Measurements from ENCODE around the gene THPO. TPM values are rescaled to one million over a fixed set of nuclear protein-coding genes. Genes with fewer than 3 reads are reported as not detected.

THPO gene
- total and polyA plus RNA-seq, 9 of the 15 experiments (the other 6 are each of a cell fraction or from before 2014, with no cell fraction given): 0.11 to 1.1 (median 0.35) TPM; not detected in 1

DNA sequence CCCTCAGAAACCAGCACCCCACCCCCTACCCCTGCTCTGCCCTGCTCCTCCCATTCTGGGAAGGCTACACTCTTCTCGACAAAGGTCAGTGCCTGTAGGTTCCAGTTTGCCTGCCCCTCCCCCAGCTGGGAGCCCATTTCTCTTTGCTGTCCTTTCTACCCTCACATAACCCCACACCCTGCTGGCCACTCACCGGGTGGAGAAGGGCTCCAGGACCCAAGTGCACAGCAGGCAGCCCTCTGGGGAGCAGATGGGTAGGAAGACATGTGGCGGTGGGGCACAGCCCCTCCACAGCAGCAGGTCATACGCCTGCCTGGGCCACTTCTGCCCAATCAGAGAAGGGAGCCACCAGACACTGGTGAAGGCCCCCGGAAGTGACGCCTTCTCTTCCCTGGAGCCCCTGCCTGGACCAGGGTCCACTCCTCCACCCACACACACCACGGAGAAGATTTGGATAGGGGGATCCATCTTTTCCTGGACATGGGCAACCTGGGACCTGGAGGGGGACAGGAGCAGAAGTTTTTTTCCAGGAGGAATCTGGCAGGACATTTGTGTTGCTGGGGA, at the start of gene THPO (continued):
- TF ChIP-seq ZNF263 (CRISPR knock-in tag; IDR thresholded peaks at IDR 0.05; ENCODE audit: borderline replicate concordance): peak; percentile 45; the same call in 1 of the 2 replicates
- TF ChIP-seq SMAD4 (CRISPR knock-in tag; conservative IDR thresholded peaks at IDR 0.05): no peak
- 0 out of 2 replicates have a peak, but pooled peaks have one; percentile 42 for TF ChIP-seq CHD2 (IDR thresholded peaks at IDR 0.05; ENCODE audit: low read depth, low read length)
- TF ChIP-seq, protein P1, sequence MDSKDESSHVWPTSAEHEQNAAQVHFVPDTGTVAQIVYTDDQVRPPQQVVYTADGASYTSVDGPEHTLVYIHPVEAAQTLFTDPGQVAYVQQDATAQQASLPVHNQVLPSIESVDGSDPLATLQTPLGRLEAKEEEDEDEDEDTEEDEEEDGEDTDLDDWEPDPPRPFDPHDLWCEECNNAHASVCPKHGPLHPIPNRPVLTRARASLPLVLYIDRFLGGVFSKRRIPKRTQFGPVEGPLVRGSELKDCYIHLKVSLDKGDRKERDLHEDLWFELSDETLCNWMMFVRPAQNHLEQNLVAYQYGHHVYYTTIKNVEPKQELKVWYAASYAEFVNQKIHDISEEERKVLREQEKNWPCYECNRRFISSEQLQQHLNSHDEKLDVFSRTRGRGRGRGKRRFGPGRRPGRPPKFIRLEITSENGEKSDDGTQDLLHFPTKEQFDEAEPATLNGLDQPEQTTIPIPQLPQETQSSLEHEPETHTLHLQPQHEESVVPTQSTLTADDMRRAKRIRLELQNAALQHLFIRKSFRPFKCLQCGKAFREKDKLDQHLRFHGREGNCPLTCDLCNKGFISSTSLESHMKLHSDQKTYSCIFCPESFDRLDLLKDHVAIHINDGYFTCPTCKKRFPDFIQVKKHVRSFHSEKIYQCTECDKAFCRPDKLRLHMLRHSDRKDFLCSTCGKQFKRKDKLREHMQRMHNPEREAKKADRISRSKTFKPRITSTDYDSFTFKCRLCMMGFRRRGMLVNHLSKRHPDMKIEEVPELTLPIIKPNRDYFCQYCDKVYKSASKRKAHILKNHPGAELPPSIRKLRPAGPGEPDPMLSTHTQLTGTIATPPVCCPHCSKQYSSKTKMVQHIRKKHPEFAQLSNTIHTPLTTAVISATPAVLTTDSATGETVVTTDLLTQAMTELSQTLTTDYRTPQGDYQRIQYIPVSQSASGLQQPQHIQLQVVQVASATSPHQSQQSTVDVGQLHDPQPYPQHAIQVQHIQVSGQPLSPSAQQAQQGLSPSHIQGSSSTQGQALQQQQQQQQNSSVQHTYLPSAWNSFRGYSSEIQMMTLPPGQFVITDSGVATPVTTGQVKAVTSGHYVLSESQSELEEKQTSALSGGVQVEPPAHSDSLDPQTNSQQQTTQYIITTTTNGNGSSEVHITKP (IDR thresholded peaks at IDR 0.05; ENCODE audit: partially characterized antibody): peak; percentile 33
- TF ChIP-seq LEF1 (IDR thresholded peaks at IDR 0.05): peak; percentile 78
- peak in 1 of 2 experiments; percentile 28; a peak in 2 of 4 replicates for TF ChIP-seq NRF1 (conservative IDR thresholded peaks at IDR 0.05 in 1 of 2, IDR thresholded peaks at IDR 0.05 in 1 of 2)
- TF ChIP-seq ZNF3 (CRISPR knock-in tag; IDR thresholded peaks at IDR 0.05): no peak
- TF ChIP-seq, protein P2, sequence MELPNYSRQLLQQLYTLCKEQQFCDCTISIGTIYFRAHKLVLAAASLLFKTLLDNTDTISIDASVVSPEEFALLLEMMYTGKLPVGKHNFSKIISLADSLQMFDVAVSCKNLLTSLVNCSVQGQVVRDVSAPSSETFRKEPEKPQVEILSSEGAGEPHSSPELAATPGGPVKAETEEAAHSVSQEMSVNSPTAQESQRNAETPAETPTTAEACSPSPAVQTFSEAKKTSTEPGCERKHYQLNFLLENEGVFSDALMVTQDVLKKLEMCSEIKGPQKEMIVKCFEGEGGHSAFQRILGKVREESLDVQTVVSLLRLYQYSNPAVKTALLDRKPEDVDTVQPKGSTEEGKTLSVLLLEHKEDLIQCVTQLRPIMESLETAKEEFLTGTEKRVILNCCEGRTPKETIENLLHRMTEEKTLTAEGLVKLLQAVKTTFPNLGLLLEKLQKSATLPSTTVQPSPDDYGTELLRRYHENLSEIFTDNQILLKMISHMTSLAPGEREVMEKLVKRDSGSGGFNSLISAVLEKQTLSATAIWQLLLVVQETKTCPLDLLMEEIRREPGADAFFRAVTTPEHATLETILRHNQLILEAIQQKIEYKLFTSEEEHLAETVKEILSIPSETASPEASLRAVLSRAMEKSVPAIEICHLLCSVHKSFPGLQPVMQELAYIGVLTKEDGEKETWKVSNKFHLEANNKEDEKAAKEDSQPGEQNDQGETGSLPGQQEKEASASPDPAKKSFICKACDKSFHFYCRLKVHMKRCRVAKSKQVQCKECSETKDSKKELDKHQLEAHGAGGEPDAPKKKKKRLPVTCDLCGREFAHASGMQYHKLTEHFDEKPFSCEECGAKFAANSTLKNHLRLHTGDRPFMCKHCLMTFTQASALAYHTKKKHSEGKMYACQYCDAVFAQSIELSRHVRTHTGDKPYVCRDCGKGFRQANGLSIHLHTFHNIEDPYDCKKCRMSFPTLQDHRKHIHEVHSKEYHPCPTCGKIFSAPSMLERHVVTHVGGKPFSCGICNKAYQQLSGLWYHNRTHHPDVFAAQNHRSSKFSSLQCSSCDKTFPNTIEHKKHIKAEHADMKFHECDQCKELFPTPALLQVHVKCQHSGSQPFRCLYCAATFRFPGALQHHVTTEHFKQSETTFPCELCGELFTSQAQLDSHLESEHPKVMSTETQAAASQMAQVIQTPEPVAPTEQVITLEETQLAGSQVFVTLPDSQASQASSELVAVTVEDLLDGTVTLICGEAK (IDR thresholded peaks at IDR 0.05): peak; percentile 33; the same call in 1 of the 2 replicates
- TF ChIP-seq, protein P2 (CRISPR knock-in tag; IDR thresholded peaks at IDR 0.05): no peak
- 0 out of 2 replicates have a peak, but pooled peaks have one; percentile 34 for TF ChIP-seq CTBP1 (IDR thresholded peaks at IDR 0.05; ENCODE audit: borderline replicate concordance)
- no peak for TF ChIP-seq TEAD4 (IDR thresholded peaks at IDR 0.05; ENCODE audit: low read length)
- no peak for TF ChIP-seq TEAD4 (CRISPR knock-in tag; IDR thresholded peaks at IDR 0.05; ENCODE audit: borderline replicate concordance)
- TF ChIP-seq HDAC1 (IDR thresholded peaks at IDR 0.05): peak in 1 of 2 experiments; percentile 54; a peak in 2 of 4 replicates
- TF ChIP-seq, protein P3, sequence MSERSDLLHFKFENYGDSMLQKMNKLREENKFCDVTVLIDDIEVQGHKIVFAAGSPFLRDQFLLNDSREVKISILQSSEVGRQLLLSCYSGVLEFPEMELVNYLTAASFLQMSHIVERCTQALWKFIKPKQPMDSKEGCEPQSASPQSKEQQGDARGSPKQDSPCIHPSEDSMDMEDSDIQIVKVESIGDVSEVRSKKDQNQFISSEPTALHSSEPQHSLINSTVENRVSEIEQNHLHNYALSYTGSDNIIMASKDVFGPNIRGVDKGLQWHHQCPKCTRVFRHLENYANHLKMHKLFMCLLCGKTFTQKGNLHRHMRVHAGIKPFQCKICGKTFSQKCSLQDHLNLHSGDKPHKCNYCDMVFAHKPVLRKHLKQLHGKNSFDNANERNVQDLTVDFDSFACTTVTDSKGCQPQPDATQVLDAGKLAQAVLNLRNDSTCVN (CRISPR knock-in tag; IDR thresholded peaks at IDR 0.05): 0 out of 2 replicates have a peak, but pooled peaks have one; percentile 7

All from K562 (cell line).